K562 (cell line): ENCODE results near the gene CELA3B. TPM values are rescaled to one million over a fixed set of nuclear protein-coding genes. Genes with fewer than 3 reads are reported as not detected.

ENCODE experiments used
- ARHGAP35 ChIP-seq: fragments of 450-650 bp; IDR thresholded peaks from 2 replicates; pipeline ENCODE4 v1.6.1; 2018; ENCODE audit not compliant: partially characterized antibody
- BRD4 ChIP-seq: fragments of 200-600 bp; sonication (generic); IDR thresholded peaks from 2 replicates; pipeline ENCODE4 v1.6.1; 2017; ENCODE audit warnings: inconsistent platforms
- EZH2 ChIP-seq: IDR thresholded peaks from 2 replicates; pipeline ENCODE4 v1.6.1; 2012; ENCODE audit warnings: low read depth, mild to moderate bottlenecking, inconsistent platforms, low read length, borderline replicate concordance
- FOXJ2 ChIP-seq: fragments of 200-800 bp; sonication (Bioruptor generic); IDR thresholded peaks from 2 replicates; pipeline ENCODE4 v1.6.1; 2016; ENCODE audit warnings: missing genetic modification characterization, missing compliant biosample characterization
- GMEB1 ChIP-seq: fragments of 250-450 bp; sonication (Bioruptor Pico); IDR thresholded peaks from 2 replicates; pipeline ENCODE4 v1.4.0; 2020; ENCODE audit warnings: mild to moderate bottlenecking
- HMGN3 ChIP-seq: IDR thresholded peaks from 2 replicates; pipeline ENCODE4 v1.6.1; 2011; ENCODE audit warnings: borderline replicate concordance, low read depth, mild to moderate bottlenecking, mixed read lengths, low read length; ENCODE audit not compliant: insufficient read length; ENCODE audit errors: extremely low read depth
- HNRNPUL1 ChIP-seq: fragments of 200-400 bp; formaldehyde crosslinking; IDR thresholded peaks from 2 replicates; pipeline ENCODE4 v1.6.1; 2017; ENCODE audit warnings: low read length
- KDM2B ChIP-seq: fragments of 250-450 bp; sonication (Bioruptor Pico); IDR thresholded peaks from 2 replicates; pipeline ENCODE4 v1.8.0; 2021; ENCODE audit warnings: mild to moderate bottlenecking, moderate library complexity
- MBD2 ChIP-seq: sonication (generic); IDR thresholded peaks from 2 replicates; pipeline ENCODE4 v1.6.1; 2016; ENCODE audit warnings: low read depth, borderline replicate concordance
- MYNN ChIP-seq, 2 experiments: sonication (generic); formaldehyde crosslinking in 1 of 2; IDR thresholded peaks; 2 replicates each; pipeline versions ENCODE4 v1.5.0 to v1.6.1; 2016 to 2020; ENCODE audit warnings: antibody characterized with exemption in 1 of 2, missing genetic modification reagents in 1 of 2
- NUFIP1 ChIP-seq: fragments of 450-650 bp; IDR thresholded peaks from 2 replicates; pipeline ENCODE4 v1.6.1; 2018; ENCODE audit not compliant: partially characterized antibody
- POLR2B ChIP-seq: fragments of 450-650 bp; IDR thresholded peaks from 2 replicates; pipeline ENCODE4 v1.6.1; 2018; ENCODE audit warnings: low read depth; ENCODE audit not compliant: partially characterized antibody
- SAFB2 ChIP-seq: fragments of 200-400 bp; formaldehyde crosslinking; IDR thresholded peaks from 2 replicates; pipeline ENCODE4 v1.6.1; 2018; ENCODE audit warnings: borderline replicate concordance, low read length, low read depth, moderate library complexity; ENCODE audit not compliant: severe bottlenecking
- SOX6 ChIP-seq: fragments of 450-650 bp; IDR thresholded peaks from 2 replicates; pipeline ENCODE4 v1.6.1; 2014; ENCODE audit warnings: mild to moderate bottlenecking
- U2AF2 ChIP-seq: fragments of 200-400 bp; formaldehyde crosslinking; optimal IDR thresholded peaks from 2 replicates; pipeline ENCODE3; 2017; ENCODE audit warnings: low read depth, mild to moderate bottlenecking, low read length
- VEZF1 ChIP-seq: fragments of 200-800 bp; sonication (Bioruptor generic); IDR thresholded peaks from 2 replicates; pipeline ENCODE4 v1.6.1; 2017; ENCODE audit warnings: missing genetic modification characterization, missing compliant biosample characterization
- ZFP1 ChIP-seq: fragments of 450-650 bp; formaldehyde crosslinking; IDR thresholded peaks from 2 replicates; pipeline ENCODE4 v1.4.0; 2020; ENCODE audit warnings: mild to moderate bottlenecking, mixed read lengths
- ZKSCAN3 ChIP-seq: fragments of 250-450 bp; sonication (Bioruptor Pico); IDR thresholded peaks from 2 replicates; pipeline ENCODE4 v1.4.0; 2020
- ZNF197 ChIP-seq: fragments of 200-800 bp; sonication (Bioruptor generic); IDR thresholded peaks from 2 replicates; pipeline ENCODE4 v1.6.1; 2016; ENCODE audit warnings: low read depth, missing genetic modification characterization, missing compliant biosample characterization
- ZNF77 ChIP-seq: fragments of 250-450 bp; sonication (Bioruptor Pico); IDR thresholded peaks from 2 replicates; pipeline ENCODE4 v1.5.0; 2020
- polyA plus RNA-seq, 8 experiments: library from polyadenylated mRNA; depleted of rRNA in 4 of 8; stranded (reverse) in 5 of 8; unstranded in 3 of 8; fragments of >200 nt; fragmentation: Nextera tagmentation in 2 of 8; fragmentation: Illumina TruSeq in 1 of 8; extraction: Ambion mirVana in 2 of 8; extraction: Trizol in 1 of 8; gene quantifications; 2 replicates each; pipeline versions ENCODE4 v1.2.1 to v1.2.3, GENCODE V29; 2011 to 2014; ENCODE audit warnings: inconsistent platforms in 1 of 8, missing spikeins in 1 of 8
- total RNA-seq, 7 experiments: library from RNA; depleted of rRNA in 6 of 7; stranded (reverse); fragments of >200 nt in 6 of 7; fragmentation: Illumina TruSeq in 2 of 7; extraction: Trizol in 2 of 7; gene quantifications; 2 replicates each; pipeline versions ENCODE4 v1.2.1 to v1.2.3, GENCODE V29; 2011 to 2021; ENCODE audit warnings: low replicate concordance in 1 of 7
- TF ChIP-seq, protein P1 (sequence below): sonication (generic); formaldehyde crosslinking; IDR thresholded peaks from 2 replicates; pipeline ENCODE4 v1.8.0; 2022; ENCODE audit warnings: mild to moderate bottlenecking, missing genetic modification reagents

Gene CELA3B
- total and polyA plus RNA-seq, 9 of the 15 experiments (the other 6 are each of a cell fraction or from before 2014, with no cell fraction given), result 3.1 TPM; not detected in 8

- TF ChIP-seq U2AF2, result no peak
- TF ChIP-seq POLR2B, result no peak
- TF ChIP-seq KDM2B, result no peak
- TF ChIP-seq FOXJ2, result no peak
- no peak for TF ChIP-seq BRD4
- TF ChIP-seq ZKSCAN3, result no peak
- TF ChIP-seq GMEB1, result no peak
- peak; percentile 86 for TF ChIP-seq SOX6
- no peak for TF ChIP-seq EZH2
- peak; percentile 85 for TF ChIP-seq VEZF1 (CRISPR knock-in tag)
- no peak for TF ChIP-seq ZNF77
- TF ChIP-seq ZFP1 (CRISPR knock-in tag), result peak; percentile 29; the same call in 1 of the 2 replicates
- no peak for TF ChIP-seq HNRNPUL1
- TF ChIP-seq ARHGAP35, result peak; percentile 85
- TF ChIP-seq, protein P1, sequence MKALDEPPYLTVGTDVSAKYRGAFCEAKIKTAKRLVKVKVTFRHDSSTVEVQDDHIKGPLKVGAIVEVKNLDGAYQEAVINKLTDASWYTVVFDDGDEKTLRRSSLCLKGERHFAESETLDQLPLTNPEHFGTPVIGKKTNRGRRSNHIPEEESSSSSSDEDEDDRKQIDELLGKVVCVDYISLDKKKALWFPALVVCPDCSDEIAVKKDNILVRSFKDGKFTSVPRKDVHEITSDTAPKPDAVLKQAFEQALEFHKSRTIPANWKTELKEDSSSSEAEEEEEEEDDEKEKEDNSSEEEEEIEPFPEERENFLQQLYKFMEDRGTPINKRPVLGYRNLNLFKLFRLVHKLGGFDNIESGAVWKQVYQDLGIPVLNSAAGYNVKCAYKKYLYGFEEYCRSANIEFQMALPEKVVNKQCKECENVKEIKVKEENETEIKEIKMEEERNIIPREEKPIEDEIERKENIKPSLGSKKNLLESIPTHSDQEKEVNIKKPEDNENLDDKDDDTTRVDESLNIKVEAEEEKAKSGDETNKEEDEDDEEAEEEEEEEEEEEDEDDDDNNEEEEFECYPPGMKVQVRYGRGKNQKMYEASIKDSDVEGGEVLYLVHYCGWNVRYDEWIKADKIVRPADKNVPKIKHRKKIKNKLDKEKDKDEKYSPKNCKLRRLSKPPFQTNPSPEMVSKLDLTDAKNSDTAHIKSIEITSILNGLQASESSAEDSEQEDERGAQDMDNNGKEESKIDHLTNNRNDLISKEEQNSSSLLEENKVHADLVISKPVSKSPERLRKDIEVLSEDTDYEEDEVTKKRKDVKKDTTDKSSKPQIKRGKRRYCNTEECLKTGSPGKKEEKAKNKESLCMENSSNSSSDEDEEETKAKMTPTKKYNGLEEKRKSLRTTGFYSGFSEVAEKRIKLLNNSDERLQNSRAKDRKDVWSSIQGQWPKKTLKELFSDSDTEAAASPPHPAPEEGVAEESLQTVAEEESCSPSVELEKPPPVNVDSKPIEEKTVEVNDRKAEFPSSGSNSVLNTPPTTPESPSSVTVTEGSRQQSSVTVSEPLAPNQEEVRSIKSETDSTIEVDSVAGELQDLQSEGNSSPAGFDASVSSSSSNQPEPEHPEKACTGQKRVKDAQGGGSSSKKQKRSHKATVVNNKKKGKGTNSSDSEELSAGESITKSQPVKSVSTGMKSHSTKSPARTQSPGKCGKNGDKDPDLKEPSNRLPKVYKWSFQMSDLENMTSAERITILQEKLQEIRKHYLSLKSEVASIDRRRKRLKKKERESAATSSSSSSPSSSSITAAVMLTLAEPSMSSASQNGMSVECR, result no peak
- no peak for TF ChIP-seq SAFB2
- no peak for TF ChIP-seq HMGN3
- TF ChIP-seq ZNF197 (CRISPR knock-in tag), result 0 out of 2 replicates have a peak, but pooled peaks have one; percentile 66
- TF ChIP-seq NUFIP1, result no peak
- peak; percentile 53; the same call in 1 of the 2 replicates for TF ChIP-seq MBD2
- TF ChIP-seq MYNN (IDR thresholded peaks at IDR 0.05), result no peak; the same call in 1 of the 2 replicates
- no peak for TF ChIP-seq MYNN (CRISPR knock-in tag; IDR thresholded peaks at IDR 0.05)
These were observed 42.0 kb downstream of the CELA3B start (continued) for GRCh38 chr1:22018583-22019559.
